GM18867 (cell line): Measurements from ENCODE around the gene IGF1R.
"Not testable (repeated sequence)": the region's sequence is repeated elsewhere in the genome, so short reads cannot be mapped to it uniquely, and the experiment has no call there.

Source experiments
- ATAC-seq: cut with Tn5 transposase; IDR thresholded peaks from one replicate; pipeline ENCODE4 v1.9.1; 2021; ENCODE audit warnings: mild to moderate bottlenecking, moderate library complexity; ENCODE audit not compliant: unreplicated experiment

IGF1R gene

GRCh38 chr15:98955331-98955730, 307.0 kb downstream of the IGF1R start:
- no peak for ATAC-seq

- ATAC-seq: no peak
Observed at GRCh38 chr15:98955961-98956723, 307.8 kb downstream of the IGF1R start.

GRCh38 chr15:98956796-98957553, 308.6 kb downstream of the IGF1R start:
- no peak for ATAC-seq

- ATAC-seq: no peak
Observed at GRCh38 chr15:98957655-98958054, 309.3 kb downstream of the IGF1R start.

- no peak for ATAC-seq
Observed at GRCh38 chr15:98958076-98958475, 309.7 kb downstream of the IGF1R start.

- ATAC-seq: no peak
Observed at GRCh38 chr15:98958918-98959639, 310.7 kb downstream of the IGF1R start.

- ATAC-seq: no peak
Observed at GRCh38 chr15:98959640-98960007, 311.3 kb downstream of the IGF1R start.

GRCh38 chr15:98960555-98961050, 312.3 kb downstream of the IGF1R start:
- ATAC-seq: no peak

GRCh38 chr15:98963444-98963843, 315.1 kb downstream of the IGF1R start:
- ATAC-seq: no peak

- no peak for ATAC-seq
Observed at GRCh38 chr15:98964466-98965133, 316.3 kb downstream of the IGF1R start.

GRCh38 chr15:98965134-98965491, 316.8 kb downstream of the IGF1R start:
- ATAC-seq: not testable (repeated sequence)

- ATAC-seq: no peak
Observed at GRCh38 chr15:98965597-98965996, 317.3 kb downstream of the IGF1R start.

GRCh38 chr15:98966091-98966787, 317.9 kb downstream of the IGF1R start:
- no peak for ATAC-seq

GRCh38 chr15:98967096-98967495, 318.8 kb downstream of the IGF1R start:
- ATAC-seq: no peak

- no peak for ATAC-seq
Observed at GRCh38 chr15:98967916-98968315, 319.6 kb downstream of the IGF1R start.

- ATAC-seq: no peak
Observed at GRCh38 chr15:98968576-98968975, 320.2 kb downstream of the IGF1R start.

GRCh38 chr15:98969126-98969735, 320.9 kb downstream of the IGF1R start:
- ATAC-seq: no peak

GRCh38 chr15:98970799-98971198, 322.5 kb downstream of the IGF1R start:
- no peak for ATAC-seq

- no peak for ATAC-seq
Observed at GRCh38 chr15:98976500-98976899, 328.2 kb downstream of the IGF1R start.

- no peak for ATAC-seq
Observed at GRCh38 chr15:98977441-98977840, 329.1 kb downstream of the IGF1R start.
